Erythroblast (primary cell): Measurements from ENCODE around the gene ARHGAP4.

Experiments used
- GATA1 ChIP-seq: IDR thresholded peaks from 2 replicates; pipeline ENCODE4 v1.6.1; 2011; ENCODE audit warnings: low read depth, mild to moderate bottlenecking, control low read depth, low read length, moderate library complexity
- POLR2A ChIP-seq: IDR thresholded peaks from 2 replicates; pipeline ENCODE4 v1.6.1; 2011; ENCODE audit warnings: mild to moderate bottlenecking, low read length

- TF ChIP-seq POLR2A (no peak), GATA1 (no peak)
Measured at GRCh38 chrX:153974726-153975286, 48.7 kb upstream of the ARHGAP4 start.
